ENCODE data around the gene HLTF. TPM values are rescaled to one million over a fixed set of nuclear protein-coding genes. Genes with fewer than 3 reads are reported as not detected.

HLTF gene
- total RNA-seq, 1 experiment from 2014 or later: 21.9 TPM

DNA sequence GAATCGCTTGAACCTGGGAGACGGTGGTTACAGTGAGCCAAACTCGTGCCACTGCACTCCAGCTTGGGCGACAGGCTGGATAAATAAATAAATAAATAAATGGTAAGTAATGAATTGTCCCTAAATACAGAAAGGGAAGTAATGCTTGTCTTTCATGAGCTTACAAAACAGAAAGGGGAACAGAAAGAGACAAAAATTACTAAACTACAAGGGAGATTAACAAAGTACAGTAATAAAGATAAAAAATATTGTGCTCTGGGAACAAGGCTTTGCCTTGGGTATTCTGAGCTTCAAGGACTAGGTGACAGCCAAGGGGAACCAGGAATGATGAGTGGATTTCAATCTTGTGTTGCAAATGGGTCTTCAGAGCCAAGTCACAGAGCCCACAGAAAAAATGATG, 9.2 kb upstream of the HLTF start:
- no peaks in the 10 kb centered on the region for H3K4me1 Mint-ChIP-seq (ENCODE audit: insufficient read depth, unreplicated experiment)
- intact Hi-C loops (cut with micrococcal nuclease): no loop called here
- H3K9me3 Mint-ChIP-seq (ENCODE audit: unreplicated experiment): no peaks in the 10 kb centered on the region
- no peak for DNase-seq (ENCODE audit: unreplicated experiment)
- no peak overlapping the region for H3K4me3 Mint-ChIP-seq (ENCODE audit: unreplicated experiment)
- no peak overlapping the region for H3K27ac Mint-ChIP-seq (ENCODE audit: low read depth, unreplicated experiment)
- no TSS peak for BruUV-seq (replicated peaks)
- CTCF ChIA-PET: interaction anchor here (1.4 kb wide), 1 partner anchor 141 kb away, joined by 3 read pairs; no protein-coding TSS in a partner anchor
- POLR2A ChIA-PET: no interaction called here
- no peaks in the 10 kb centered on the region for H3K27me3 Mint-ChIP-seq (ENCODE audit: insufficient read depth, unreplicated experiment)
- H3K36me3 Mint-ChIP-seq (ENCODE audit: insufficient read depth, unreplicated experiment): peaks cover 5% of the 10 kb centered on the region
- TF ChIP-seq CTCF (IDR thresholded peaks at IDR 0.05; ENCODE audit: unreplicated experiment): no peak

DNA sequence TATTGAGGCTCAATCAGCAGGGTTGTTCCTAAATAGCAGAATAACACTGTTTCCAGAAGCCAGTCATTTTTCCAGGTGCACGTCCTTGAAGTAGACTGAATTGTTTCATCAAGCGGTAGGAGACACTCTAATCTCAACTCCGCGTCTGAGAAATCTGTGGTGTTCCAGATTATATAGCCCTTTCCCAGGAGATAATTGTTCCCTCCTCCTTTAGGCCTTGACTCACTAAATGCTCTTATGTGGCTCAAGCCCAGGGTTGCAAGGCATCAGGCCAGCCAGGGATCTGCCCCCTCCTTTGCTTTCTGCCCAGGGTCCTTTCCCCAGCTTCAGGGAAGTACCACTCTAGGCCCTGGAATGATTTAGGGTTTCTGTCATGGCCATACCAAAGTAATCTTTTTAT, 5.7 kb upstream of the HLTF start:
- no peak overlapping the region for H3K4me3 Mint-ChIP-seq (ENCODE audit: unreplicated experiment)
- no peak for DNase-seq (ENCODE audit: unreplicated experiment)
- CTCF ChIA-PET: interaction anchor here (0.6 to 1.4 kb wide), 3 partner anchors 28 to 181 kb away, joined by 3 to 5 read pairs (median 4); no protein-coding TSS in a partner anchor
- no peak for TF ChIP-seq CTCF (IDR thresholded peaks at IDR 0.05; ENCODE audit: unreplicated experiment)
- H3K36me3 Mint-ChIP-seq (ENCODE audit: insufficient read depth, unreplicated experiment): peaks cover 5% of the 10 kb centered on the region
- intact Hi-C loops (cut with micrococcal nuclease): no loop called here
- no peaks in the 10 kb centered on the region for H3K27me3 Mint-ChIP-seq (ENCODE audit: insufficient read depth, unreplicated experiment)
- H3K9me3 Mint-ChIP-seq (ENCODE audit: unreplicated experiment): no peaks in the 10 kb centered on the region
- no peaks in the 10 kb centered on the region for H3K4me1 Mint-ChIP-seq (ENCODE audit: insufficient read depth, unreplicated experiment)
- no peak overlapping the region for H3K27ac Mint-ChIP-seq (ENCODE audit: low read depth, unreplicated experiment)
- BruUV-seq (replicated peaks): no TSS peak
- POLR2A ChIA-PET: no interaction called here

DNA sequence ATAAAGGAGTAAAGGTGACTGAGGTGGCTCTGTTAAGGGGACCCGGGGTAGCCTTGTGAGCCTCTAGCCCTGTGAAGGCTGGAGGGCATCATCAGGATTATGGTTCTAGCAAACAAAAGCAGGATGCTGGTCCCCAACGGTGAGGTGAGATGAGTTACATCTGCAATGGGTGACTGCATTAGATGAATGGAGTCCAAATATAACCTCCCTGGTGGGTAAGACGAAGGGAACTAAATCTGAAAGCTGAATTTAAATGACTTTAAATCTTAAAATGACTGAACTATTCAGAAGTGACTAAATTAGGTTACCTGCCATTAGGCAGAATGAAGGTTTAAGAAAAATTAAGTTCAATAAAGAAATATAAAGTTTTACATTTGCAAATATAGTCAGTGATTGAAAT, 4.6 kb upstream of the HLTF start:
- POLR2A ChIA-PET: interaction anchor here (0.6 kb wide), 1 partner anchor 39 kb away, joined by 3 read pairs; no protein-coding TSS in a partner anchor
- no TSS peak for BruUV-seq (replicated peaks)
- no peak for TF ChIP-seq CTCF (IDR thresholded peaks at IDR 0.05; ENCODE audit: unreplicated experiment)
- intact Hi-C loops (cut with micrococcal nuclease): no loop called here
- Mint-ChIP-seq H3K4me3 (ENCODE audit: unreplicated experiment) (no peak overlapping the region), H3K27me3 (ENCODE audit: insufficient read depth, unreplicated experiment) (no peaks in the 10 kb centered on the region), H3K4me1 (ENCODE audit: insufficient read depth, unreplicated experiment) (no peaks in the 10 kb centered on the region), H3K9me3 (ENCODE audit: unreplicated experiment) (no peaks in the 10 kb centered on the region), H3K36me3 (ENCODE audit: insufficient read depth, unreplicated experiment) (peaks cover 5% of the 10 kb centered on the region), H3K27ac (ENCODE audit: low read depth, unreplicated experiment) (no peak overlapping the region)
- DNase-seq (ENCODE audit: unreplicated experiment): no peak
- CTCF ChIA-PET: interaction anchor here (0.8 to 2.4 kb wide), 4 partner anchors 10 to 101 kb away, joined by 3 to 6 read pairs (median 4); no protein-coding TSS in a partner anchor

DNA sequence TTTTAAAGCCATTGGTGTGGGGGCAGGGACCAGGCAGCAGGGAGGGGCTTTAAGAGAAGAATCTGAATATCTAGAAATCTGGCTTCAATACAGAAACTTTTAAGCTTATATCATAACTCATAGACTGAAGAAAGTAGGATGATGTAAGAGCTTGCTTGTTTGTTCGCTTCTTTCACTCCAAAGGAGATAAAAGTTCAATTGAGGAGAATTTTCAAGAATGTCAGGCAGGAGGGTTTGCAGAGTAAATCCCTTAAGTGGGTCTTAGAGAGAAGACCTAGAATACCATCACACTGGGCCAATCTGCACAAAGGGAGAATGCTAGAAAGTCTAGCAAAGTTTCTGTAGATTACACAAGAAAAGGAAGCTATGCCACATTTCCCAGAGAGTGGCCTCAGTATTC, 4.1 kb upstream of the HLTF start:
- TF ChIP-seq CTCF (IDR thresholded peaks at IDR 0.05; ENCODE audit: unreplicated experiment): no peak
- Mint-ChIP-seq H3K36me3 (ENCODE audit: insufficient read depth, unreplicated experiment) (peaks cover 5% of the 10 kb centered on the region), H3K4me1 (ENCODE audit: insufficient read depth, unreplicated experiment) (no peaks in the 10 kb centered on the region), H3K27me3 (ENCODE audit: insufficient read depth, unreplicated experiment) (no peaks in the 10 kb centered on the region), H3K4me3 (ENCODE audit: unreplicated experiment) (no peak overlapping the region), H3K27ac (ENCODE audit: low read depth, unreplicated experiment) (no peak overlapping the region), H3K9me3 (ENCODE audit: unreplicated experiment) (no peaks in the 10 kb centered on the region)
- intact Hi-C loops (cut with micrococcal nuclease): no loop called here
- BruUV-seq (replicated peaks): no TSS peak
- ChIA-PET POLR2A (no interaction called here), CTCF (interaction anchor here (0.8 to 2.4 kb wide), 3 partner anchors 10 to 101 kb away, joined by 3 to 6 read pairs (median 4); no protein-coding TSS in a partner anchor)
- DNase-seq (ENCODE audit: unreplicated experiment): no peak
